A673 (cell line): ENCODE measurements around the gene HPS4. TPM values are rescaled to one million over a fixed set of nuclear protein-coding genes. Genes with fewer than 3 reads are reported as not detected.
"Not testable (repeated sequence)": the region's sequence is repeated elsewhere in the genome, so short reads cannot be mapped to it uniquely, and the experiment has no call there.

ENCODE experiments used
- BruUV-seq: library from RNA; stranded (reverse); fragments of 400-500 nt; replicated peaks from 2 replicates; lab custom pipeline; 2021; lab: Mats Ljungman, UMichigan
- CTCF ChIA-PET: fragments of 300-600 bp; sonication (Branson Sonifier 250); formaldehyde crosslinking; loops from one replicate; lab custom pipeline; 2022; ENCODE audit warnings: antibody characterized with exemption; lab: Charles Lee
- POLR2A ChIA-PET: fragments of 300-600 bp; sonication (Branson Sonifier 250); formaldehyde crosslinking; loops from one replicate; lab custom pipeline; 2022; ENCODE audit warnings: antibody characterized with exemption; ENCODE audit not compliant: low non-redundant PET; lab: Charles Lee
- DNase-seq: peaks from one replicate; pipeline ENCODE4 v3.0.0-alpha.2; 2015; ENCODE audit warnings: low spot score
- H3K27ac ChIP-seq: fragments of 200-600 bp; sonication (generic); 2 replicates; pipeline ENCODE4 v1.5.1; 2016; ENCODE audit warnings: mixed run types, low read depth, mild to moderate bottlenecking, mixed read lengths, antibody characterized with exemption, low read length; ENCODE audit not compliant: poor library complexity, severe bottlenecking
- H3K27me3 ChIP-seq: fragments of 200-600 bp; sonication (generic); replicated peaks from 2 replicates; pipeline ENCODE4 v1.6.1; 2017; ENCODE audit warnings: mixed run types, low read depth, mild to moderate bottlenecking, mixed read lengths, antibody characterized with exemption, low read length; ENCODE audit not compliant: insufficient read depth, poor library complexity
- H3K36me3 ChIP-seq: fragments of 200-600 bp; sonication (generic); 2 replicates; pipeline ENCODE4 v1.6.1; 2016; ENCODE audit warnings: mixed run types, mild to moderate bottlenecking, mixed read lengths, antibody characterized with exemption, low read length; ENCODE audit not compliant: insufficient read depth, poor library complexity, severe bottlenecking
- H3K4me1 ChIP-seq: fragments of 200-600 bp; sonication (generic); 2 replicates; pipeline ENCODE4 v1.6.1; 2017; ENCODE audit warnings: mixed run types, mild to moderate bottlenecking, mixed read lengths, antibody characterized with exemption, low read length; ENCODE audit not compliant: insufficient read depth, poor library complexity, severe bottlenecking
- H3K4me3 ChIP-seq: fragments of 200-600 bp; sonication (generic); 2 replicates; pipeline ENCODE4 v1.5.1; 2016; ENCODE audit warnings: low read depth, mixed run types, mild to moderate bottlenecking, mixed read lengths, low read length; ENCODE audit not compliant: poor library complexity, severe bottlenecking
- H3K9me3 ChIP-seq: fragments of 200-600 bp; sonication (generic); 2 replicates; pipeline ENCODE4 v1.6.1; 2016; ENCODE audit warnings: mixed run types, low read depth, mild to moderate bottlenecking, mixed read lengths, antibody characterized with exemption, low read length; ENCODE audit not compliant: poor library complexity, severe bottlenecking
- EZH2 ChIP-seq: fragments of 200-600 bp; sonication (generic); IDR thresholded peaks from 2 replicates; pipeline ENCODE4 v1.6.1; 2017; ENCODE audit warnings: borderline replicate concordance, low read depth, mild to moderate bottlenecking, mixed read lengths, antibody characterized with exemption, low read length; ENCODE audit not compliant: poor library complexity, severe bottlenecking
- intact Hi-C: fragments of 100-400 bp; cut with micrococcal nuclease; formaldehyde crosslinking; loops from one replicate; pipeline ENCODE4 v1.10.0; 2022; ENCODE audit not compliant: unreplicated experiment
- total RNA-seq: library from RNA; stranded (reverse); gene quantifications from 2 replicates; pipeline ENCODE4 v1.2.3, GENCODE V29; 2021
- TF ChIP-seq, protein P1 (sequence below): fragments of 300-800, 200-600 bp; sonication (generic); conservative IDR thresholded peaks from 2 replicates; pipeline ENCODE4 v1.5.1; 2017; ENCODE audit warnings: low read depth, mild to moderate bottlenecking, antibody characterized with exemption, low read length, moderate library complexity, mixed read lengths

HPS4 gene
- total RNA-seq, 1 experiment from 2014 or later: 47.9 TPM

GRCh38 chr22:26443901-26444690 lies 39.5 kb downstream of the HPS4 start:
- no peaks in the 10 kb centered on the region for H3K9me3 ChIP-seq
- BruUV-seq: no TSS peak
- H3K27ac ChIP-seq: no peak overlapping the region
- DNase-seq: no peak
- CTCF ChIA-PET: no interaction called here
- intact Hi-C loops: no loop called here
- TF ChIP-seq, protein P1, sequence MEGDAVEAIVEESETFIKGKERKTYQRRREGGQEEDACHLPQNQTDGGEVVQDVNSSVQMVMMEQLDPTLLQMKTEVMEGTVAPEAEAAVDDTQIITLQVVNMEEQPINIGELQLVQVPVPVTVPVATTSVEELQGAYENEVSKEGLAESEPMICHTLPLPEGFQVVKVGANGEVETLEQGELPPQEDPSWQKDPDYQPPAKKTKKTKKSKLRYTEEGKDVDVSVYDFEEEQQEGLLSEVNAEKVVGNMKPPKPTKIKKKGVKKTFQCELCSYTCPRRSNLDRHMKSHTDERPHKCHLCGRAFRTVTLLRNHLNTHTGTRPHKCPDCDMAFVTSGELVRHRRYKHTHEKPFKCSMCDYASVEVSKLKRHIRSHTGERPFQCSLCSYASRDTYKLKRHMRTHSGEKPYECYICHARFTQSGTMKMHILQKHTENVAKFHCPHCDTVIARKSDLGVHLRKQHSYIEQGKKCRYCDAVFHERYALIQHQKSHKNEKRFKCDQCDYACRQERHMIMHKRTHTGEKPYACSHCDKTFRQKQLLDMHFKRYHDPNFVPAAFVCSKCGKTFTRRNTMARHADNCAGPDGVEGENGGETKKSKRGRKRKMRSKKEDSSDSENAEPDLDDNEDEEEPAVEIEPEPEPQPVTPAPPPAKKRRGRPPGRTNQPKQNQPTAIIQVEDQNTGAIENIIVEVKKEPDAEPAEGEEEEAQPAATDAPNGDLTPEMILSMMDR: no peak
- TF ChIP-seq EZH2: no peak
- no peaks in the 10 kb centered on the region for H3K27me3 ChIP-seq
- POLR2A ChIA-PET: no interaction called here
- H3K4me3 ChIP-seq: no peak overlapping the region
- no peaks in the 10 kb centered on the region for H3K4me1 ChIP-seq
- no peaks in the 10 kb centered on the region for H3K36me3 ChIP-seq

DNA sequence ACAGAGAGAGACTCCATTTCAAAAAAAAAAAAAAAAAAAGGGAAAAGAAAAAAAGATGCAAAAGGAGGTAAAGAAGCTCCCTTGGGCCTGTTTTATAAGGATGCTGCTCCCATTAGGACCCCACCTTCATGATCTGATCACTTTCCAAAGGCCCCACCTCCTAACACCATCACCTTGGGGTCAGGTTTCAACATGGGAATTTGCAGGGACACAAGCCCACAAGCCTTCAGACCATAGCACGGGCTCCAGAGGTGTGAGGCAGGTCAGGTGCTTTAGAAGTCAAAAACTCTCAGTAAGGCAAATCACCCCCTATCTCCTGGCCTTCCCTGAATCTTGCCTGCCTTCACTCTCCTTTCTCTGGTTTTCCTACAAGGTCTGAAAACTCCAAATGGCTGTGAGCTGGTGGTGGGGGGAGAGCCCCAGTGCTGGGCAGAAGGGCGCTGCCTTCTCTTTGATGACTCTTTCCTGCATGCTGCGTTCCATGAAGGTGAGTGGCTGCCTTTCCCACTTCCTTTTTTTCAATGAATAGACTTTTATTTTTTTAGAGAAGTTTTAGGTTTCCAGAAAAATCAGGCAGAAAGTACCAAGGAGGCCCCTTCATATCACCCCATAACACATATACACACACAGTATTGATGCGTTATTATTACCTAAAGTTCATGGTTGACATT lies 41.4 kb downstream of the HPS4 start:
- no TSS peak for BruUV-seq
- TF ChIP-seq, protein P1: no peak
- TF ChIP-seq EZH2: no peak
- H3K27ac ChIP-seq: no peak overlapping the region
- POLR2A ChIA-PET: no interaction called here
- no peak for DNase-seq
- H3K9me3 ChIP-seq: no peaks in the 10 kb centered on the region
- H3K27me3 ChIP-seq: no peaks in the 10 kb centered on the region
- H3K4me3 ChIP-seq: no peak overlapping the region
- intact Hi-C loops: no loop called here
- H3K36me3 ChIP-seq: no peaks in the 10 kb centered on the region
- no peaks in the 10 kb centered on the region for H3K4me1 ChIP-seq
- CTCF ChIA-PET: no interaction called here

DNA sequence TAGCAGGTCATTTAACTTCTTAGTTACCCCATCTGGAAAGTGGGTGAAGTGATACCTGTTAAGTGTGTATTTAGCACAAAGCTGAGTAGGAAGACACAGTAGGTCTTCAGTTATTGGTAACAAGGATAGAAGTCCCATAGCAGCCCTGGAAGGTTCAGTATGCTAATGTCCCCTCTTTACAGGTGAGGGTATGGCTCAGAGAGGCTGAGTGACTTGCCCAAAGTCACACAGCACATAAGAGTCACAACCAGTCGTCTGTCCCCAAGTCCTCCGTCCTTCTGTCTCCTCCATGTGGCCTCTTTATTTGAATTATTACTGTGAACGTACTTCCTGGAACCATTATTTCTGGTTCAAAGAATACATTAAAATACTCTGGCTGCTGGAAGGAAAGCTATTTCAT lies 44.0 kb downstream of the HPS4 start:
- TF ChIP-seq EZH2: no peak
- TF ChIP-seq, protein P1: no peak
- H3K4me3 ChIP-seq: no peak overlapping the region
- H3K4me1 ChIP-seq: no peaks in the 10 kb centered on the region
- no peaks in the 10 kb centered on the region for H3K9me3 ChIP-seq
- ChIA-PET POLR2A (no interaction called here), CTCF (no interaction called here)
- no TSS peak for BruUV-seq
- DNase-seq: no peak
- no peak overlapping the region for H3K27ac ChIP-seq
- H3K27me3 ChIP-seq: no peaks in the 10 kb centered on the region
- H3K36me3 ChIP-seq: no peaks in the 10 kb centered on the region
- intact Hi-C loops: no loop called here

- BruUV-seq, H3K27me3 ChIP-seq, H3K36me3 ChIP-seq, POLR2A ChIA-PET, CTCF ChIA-PET, DNase-seq, H3K4me1 ChIP-seq, H3K9me3 ChIP-seq, H3K4me3 ChIP-seq, H3K27ac ChIP-seq, intact Hi-C loops: not testable (repeated sequence)
These were observed 44.8 kb downstream of the HPS4 start for GRCh38 chr22:26438776-26439175.
